M059J (cell line): ENCODE measurements around the gene TSPAN4. TPM values are rescaled to one million over a fixed set of nuclear protein-coding genes. Genes with fewer than 3 reads are reported as not detected.

Experiments
- DNase-seq: peaks from one replicate; pipeline ENCODE4 v3.0.0-alpha.2; 2012; ENCODE audit warnings: low read depth
- total RNA-seq: library from RNA; depleted of rRNA; stranded (reverse); fragments of >200 nt; shearing (Covaris generic); gene quantifications from 2 replicates; pipeline ENCODE4 v1.2.3, GENCODE V29; 2014

Gene TSPAN4
- total RNA-seq, 1 experiment from 2014 or later = 240 TPM

- no peak for DNase-seq
These were observed 21.5 kb downstream of the TSPAN4 start for GRCh38 chr11:863910-864827.

GRCh38 chr11:864898-865297 is 22.2 kb downstream of the TSPAN4 start:
- no peak for DNase-seq

- DNase-seq = no peak
These were observed 23.1 kb downstream of the TSPAN4 start for GRCh38 chr11:865462-866430.

- DNase-seq = no peak
These were observed 23.8 kb downstream of the TSPAN4 start for GRCh38 chr11:866481-866880.

- no peak for DNase-seq
These were observed 25.3 kb downstream of the TSPAN4 start for GRCh38 chr11:867856-868358.

- no peak for DNase-seq
These were observed 25.7 kb downstream of the TSPAN4 start for GRCh38 chr11:868394-868793.

GRCh38 chr11:868802-869201 is 26.1 kb downstream of the TSPAN4 start:
- no peak for DNase-seq

- DNase-seq = no peak
These were observed 26.9 kb downstream of the TSPAN4 start for GRCh38 chr11:869399-870126.

GRCh38 chr11:870127-870413 is 27.4 kb downstream of the TSPAN4 start:
- DNase-seq = no peak

- no peak for DNase-seq
These were observed 27.8 kb downstream of the TSPAN4 start for GRCh38 chr11:870418-870817.

GRCh38 chr11:871472-871871 is 28.8 kb downstream of the TSPAN4 start:
- no peak for DNase-seq

GRCh38 chr11:872799-873198 is 30.1 kb downstream of the TSPAN4 start:
- DNase-seq = no peak

- no peak for DNase-seq
These were observed 31.1 kb downstream of the TSPAN4 start for GRCh38 chr11:873706-874105.

GRCh38 chr11:875203-875602 is 32.6 kb downstream of the TSPAN4 start:
- no peak for DNase-seq

- no peak for DNase-seq
These were observed 33.2 kb downstream of the TSPAN4 start for GRCh38 chr11:875769-876301.

GRCh38 chr11:876545-876944 is 33.9 kb downstream of the TSPAN4 start:
- no peak for DNase-seq

GRCh38 chr11:877565-877964 is 34.9 kb downstream of the TSPAN4 start:
- no peak for DNase-seq

- DNase-seq = no peak
These were observed 37.8 kb downstream of the TSPAN4 start for GRCh38 chr11:880447-880846.

GRCh38 chr11:882596-882995 is 39.9 kb downstream of the TSPAN4 start:
- DNase-seq = no peak

GRCh38 chr11:883527-883926 is 40.9 kb downstream of the TSPAN4 start:
- DNase-seq = no peak

- DNase-seq = no peak
These were observed 42.0 kb downstream of the TSPAN4 start for GRCh38 chr11:884578-885070.
